K562 (cell line): ENCODE results near the gene NTM. TPM values are rescaled to one million over a fixed set of nuclear protein-coding genes. Genes with fewer than 3 reads are reported as not detected.

ENCODE experiments used
- ARID3B ChIP-seq: fragments of 250-450 bp; sonication (Bioruptor Pico); IDR thresholded peaks from 2 replicates; pipeline ENCODE4 v1.4.0; 2020; ENCODE audit warnings: borderline replicate concordance
- ILF3 ChIP-seq: fragments of 450-650 bp; IDR thresholded peaks from 2 replicates; pipeline ENCODE4 v1.6.1; 2018; ENCODE audit warnings: antibody characterized with exemption, mild to moderate bottlenecking, moderate library complexity, borderline replicate concordance
- NFYB ChIP-seq: IDR thresholded peaks from 2 replicates; pipeline ENCODE4 v1.6.1; 2011; ENCODE audit warnings: mild to moderate bottlenecking, moderate library complexity; ENCODE audit not compliant: insufficient read length; ENCODE audit errors: extremely low read depth
- RHOXF2B ChIP-seq: fragments of 250-450 bp; sonication (Bioruptor Pico); conservative IDR thresholded peaks from 2 replicates; pipeline ENCODE4 v1.5.1; 2021
- SIN3B ChIP-seq: fragments of 450-650 bp; IDR thresholded peaks from 2 replicates; pipeline ENCODE4 v1.6.1; 2017; ENCODE audit warnings: low read depth, mild to moderate bottlenecking, moderate library complexity
- TARDBP ChIP-seq: fragments of 450-650 bp; IDR thresholded peaks from 2 replicates; pipeline ENCODE4 v1.6.1; 2016
- TGIF2 ChIP-seq: sonication (generic); formaldehyde crosslinking; IDR thresholded peaks from 2 replicates; pipeline ENCODE4 v1.8.1; 2022; ENCODE audit warnings: mild to moderate bottlenecking, missing genetic modification reagents, moderate library complexity
- ZBTB33 ChIP-seq: sonication (generic); formaldehyde crosslinking; IDR thresholded peaks from 2 replicates; pipeline ENCODE4 v1.8.1; 2023; ENCODE audit warnings: mild to moderate bottlenecking, missing genetic modification reagents
- ZHX1 ChIP-seq: fragments of 150-350 bp; conservative IDR thresholded peaks from 2 replicates; pipeline ENCODE4 v1.6.1; 2014; ENCODE audit warnings: low read length
- polyA plus RNA-seq, 8 experiments: library from polyadenylated mRNA; depleted of rRNA in 4 of 8; stranded (reverse) in 5 of 8; unstranded in 3 of 8; fragments of >200 nt; fragmentation: Nextera tagmentation in 2 of 8; fragmentation: Illumina TruSeq in 1 of 8; extraction: Ambion mirVana in 2 of 8; extraction: Trizol in 1 of 8; gene quantifications; 2 replicates each; pipeline versions ENCODE4 v1.2.1 to v1.2.3, GENCODE V29; 2011 to 2014; ENCODE audit warnings: inconsistent platforms in 1 of 8, missing spikeins in 1 of 8
- total RNA-seq, 7 experiments: library from RNA; depleted of rRNA in 6 of 7; stranded (reverse); fragments of >200 nt in 6 of 7; fragmentation: Illumina TruSeq in 2 of 7; extraction: Trizol in 2 of 7; gene quantifications; 2 replicates each; pipeline versions ENCODE4 v1.2.1 to v1.2.3, GENCODE V29; 2011 to 2021; ENCODE audit warnings: low replicate concordance in 1 of 7
- TF ChIP-seq, protein P1 (sequence below): sonication (generic); formaldehyde crosslinking; IDR thresholded peaks from 2 replicates; pipeline ENCODE4 v1.8.0; 2022; ENCODE audit warnings: mild to moderate bottlenecking, missing genetic modification reagents

The NTM gene
- total and polyA plus RNA-seq, 9 of the 15 experiments (the other 6 are each of a cell fraction or from before 2014, with no cell fraction given): not detected

DNA sequence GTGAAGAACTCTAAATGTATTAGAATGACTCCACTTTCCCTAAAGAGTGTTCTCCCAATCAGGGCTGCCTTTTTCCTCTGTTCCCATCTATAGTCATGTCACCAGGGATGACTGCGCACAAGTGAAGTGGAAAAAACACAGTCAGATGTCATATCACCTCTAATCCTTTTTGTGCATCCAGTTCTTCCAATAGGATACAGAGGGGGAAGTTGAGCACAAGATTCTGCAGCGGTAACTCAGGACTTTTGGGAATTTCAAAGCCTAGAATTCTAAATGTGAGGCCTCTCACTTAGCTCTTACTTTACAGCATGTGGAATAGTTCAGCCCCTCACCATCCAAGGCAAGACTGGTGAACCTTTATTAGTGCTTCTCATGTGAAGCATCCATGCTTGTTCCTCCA is 602.6 kb downstream of the NTM start (continued):
- TF ChIP-seq ARID3B (CRISPR knock-in tag): no peak
- TF ChIP-seq ZHX1: no peak
- no peak for TF ChIP-seq RHOXF2B (CRISPR knock-in tag)
- TF ChIP-seq ILF3: no peak
- TF ChIP-seq SIN3B: no peak
- TF ChIP-seq, protein P1, sequence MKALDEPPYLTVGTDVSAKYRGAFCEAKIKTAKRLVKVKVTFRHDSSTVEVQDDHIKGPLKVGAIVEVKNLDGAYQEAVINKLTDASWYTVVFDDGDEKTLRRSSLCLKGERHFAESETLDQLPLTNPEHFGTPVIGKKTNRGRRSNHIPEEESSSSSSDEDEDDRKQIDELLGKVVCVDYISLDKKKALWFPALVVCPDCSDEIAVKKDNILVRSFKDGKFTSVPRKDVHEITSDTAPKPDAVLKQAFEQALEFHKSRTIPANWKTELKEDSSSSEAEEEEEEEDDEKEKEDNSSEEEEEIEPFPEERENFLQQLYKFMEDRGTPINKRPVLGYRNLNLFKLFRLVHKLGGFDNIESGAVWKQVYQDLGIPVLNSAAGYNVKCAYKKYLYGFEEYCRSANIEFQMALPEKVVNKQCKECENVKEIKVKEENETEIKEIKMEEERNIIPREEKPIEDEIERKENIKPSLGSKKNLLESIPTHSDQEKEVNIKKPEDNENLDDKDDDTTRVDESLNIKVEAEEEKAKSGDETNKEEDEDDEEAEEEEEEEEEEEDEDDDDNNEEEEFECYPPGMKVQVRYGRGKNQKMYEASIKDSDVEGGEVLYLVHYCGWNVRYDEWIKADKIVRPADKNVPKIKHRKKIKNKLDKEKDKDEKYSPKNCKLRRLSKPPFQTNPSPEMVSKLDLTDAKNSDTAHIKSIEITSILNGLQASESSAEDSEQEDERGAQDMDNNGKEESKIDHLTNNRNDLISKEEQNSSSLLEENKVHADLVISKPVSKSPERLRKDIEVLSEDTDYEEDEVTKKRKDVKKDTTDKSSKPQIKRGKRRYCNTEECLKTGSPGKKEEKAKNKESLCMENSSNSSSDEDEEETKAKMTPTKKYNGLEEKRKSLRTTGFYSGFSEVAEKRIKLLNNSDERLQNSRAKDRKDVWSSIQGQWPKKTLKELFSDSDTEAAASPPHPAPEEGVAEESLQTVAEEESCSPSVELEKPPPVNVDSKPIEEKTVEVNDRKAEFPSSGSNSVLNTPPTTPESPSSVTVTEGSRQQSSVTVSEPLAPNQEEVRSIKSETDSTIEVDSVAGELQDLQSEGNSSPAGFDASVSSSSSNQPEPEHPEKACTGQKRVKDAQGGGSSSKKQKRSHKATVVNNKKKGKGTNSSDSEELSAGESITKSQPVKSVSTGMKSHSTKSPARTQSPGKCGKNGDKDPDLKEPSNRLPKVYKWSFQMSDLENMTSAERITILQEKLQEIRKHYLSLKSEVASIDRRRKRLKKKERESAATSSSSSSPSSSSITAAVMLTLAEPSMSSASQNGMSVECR: no peak
- no peak for TF ChIP-seq ZBTB33 (CRISPR knock-in tag)
- no peak for TF ChIP-seq TGIF2 (CRISPR knock-in tag)
- no peak for TF ChIP-seq NFYB
- no peak for TF ChIP-seq TARDBP
